ENCODE results near the gene UBR4.

Gene UBR4

GRCh38 chr1:19089524-19089923, 120.5 kb downstream of the UBR4 start:
- no peaks in the 10 kb centered on the region for H3K36me3 ChIP-seq (ENCODE audit: control insufficient read depth, insufficient read depth, low read length)

GRCh38 chr1:19088717-19089442, 121.2 kb downstream of the UBR4 start:
- H3K36me3 ChIP-seq (ENCODE audit: control insufficient read depth, insufficient read depth, low read length): no peaks in the 10 kb centered on the region
- no peaks in the 10 kb centered on the region for H3K79me2 ChIP-seq
- no peak overlapping the region for H3K4me2 ChIP-seq (ENCODE audit: low read length)
- TF ChIP-seq CTCF (IDR thresholded peaks at IDR 0.05): no peak
- H3K27me3 ChIP-seq (ENCODE audit: control insufficient read depth, insufficient read depth, low read length): no peaks in the 10 kb centered on the region
- H3K9ac ChIP-seq: no peak overlapping the region
- no peak overlapping the region for H3K4me3 ChIP-seq (ENCODE audit: low read depth, low read length)
- H3K9me3 ChIP-seq (ENCODE audit: control insufficient read depth, low read length): no peaks in the 10 kb centered on the region
- no peaks in the 10 kb centered on the region for H3K4me1 ChIP-seq
- no peak overlapping the region for H3K27ac ChIP-seq
- no peak overlapping the region for H2AFZ ChIP-seq

More at GRCh38 chr1:19089524-19089923, 120.5 kb downstream of the UBR4 start:
- no peak for TF ChIP-seq CTCF (IDR thresholded peaks at IDR 0.05)
- no peak overlapping the region for H2AFZ ChIP-seq
- H3K79me2 ChIP-seq: no peaks in the 10 kb centered on the region
- no peak overlapping the region for H3K27ac ChIP-seq
- H3K4me2 ChIP-seq (ENCODE audit: low read length): no peak overlapping the region
- H3K27me3 ChIP-seq (ENCODE audit: control insufficient read depth, insufficient read depth, low read length): no peaks in the 10 kb centered on the region
- H3K4me3 ChIP-seq (ENCODE audit: low read depth, low read length): no peak overlapping the region
- no peak overlapping the region for H3K9ac ChIP-seq
- H3K4me1 ChIP-seq: no peaks in the 10 kb centered on the region
- no peaks in the 10 kb centered on the region for H3K9me3 ChIP-seq (ENCODE audit: control insufficient read depth, low read length)

- Histone ChIP-seq H2AFZ (no peak overlapping the region), H3K9ac (no peak overlapping the region), H3K79me2 (no peaks in the 10 kb centered on the region), H3K4me3 (ENCODE audit: low read depth, low read length) (no peak overlapping the region), H3K27me3 (ENCODE audit: control insufficient read depth, insufficient read depth, low read length) (no peaks in the 10 kb centered on the region), H3K4me1 (no peaks in the 10 kb centered on the region), H3K36me3 (ENCODE audit: control insufficient read depth, insufficient read depth, low read length) (no peaks in the 10 kb centered on the region), H3K4me2 (ENCODE audit: low read length) (no peak overlapping the region), H3K27ac (no peak overlapping the region), H3K9me3 (ENCODE audit: control insufficient read depth, low read length) (no peaks in the 10 kb centered on the region)
- no peak for TF ChIP-seq CTCF (IDR thresholded peaks at IDR 0.05)
Measured at GRCh38 chr1:19087737-19088594, 122.1 kb downstream of the UBR4 start.

GRCh38 chr1:19087017-19087736, 122.9 kb downstream of the UBR4 start:
- no peak for TF ChIP-seq CTCF (IDR thresholded peaks at IDR 0.05)
- no peak overlapping the region for H3K27ac ChIP-seq
- H3K4me1 ChIP-seq: no peaks in the 10 kb centered on the region

More at GRCh38 chr1:19087017-19087736, 122.9 kb downstream of the UBR4 start:
- no peak overlapping the region for H3K4me2 ChIP-seq (ENCODE audit: low read length)
- no peaks in the 10 kb centered on the region for H3K27me3 ChIP-seq (ENCODE audit: control insufficient read depth, insufficient read depth, low read length)
- H3K9ac ChIP-seq: no peak overlapping the region
- H3K4me3 ChIP-seq (ENCODE audit: low read depth, low read length): no peak overlapping the region
- H3K79me2 ChIP-seq: no peaks in the 10 kb centered on the region
- H2AFZ ChIP-seq: no peak overlapping the region
- H3K9me3 ChIP-seq (ENCODE audit: control insufficient read depth, low read length): no peaks in the 10 kb centered on the region
- no peaks in the 10 kb centered on the region for H3K36me3 ChIP-seq (ENCODE audit: control insufficient read depth, insufficient read depth, low read length)
